GM12891 (cell line): ENCODE results near the gene SNX30.

Source experiments
- POLR2A ChIP-seq: IDR thresholded peaks from 2 replicates; pipeline ENCODE4 v1.6.1; 2011; ENCODE audit warnings: low read depth, low read length, control low read depth
- POLR2AphosphoS5 ChIP-seq: IDR thresholded peaks from 2 replicates; pipeline ENCODE4 v1.6.1; 2011; ENCODE audit warnings: low read depth, low read length, control low read depth
- SPI1 ChIP-seq: IDR thresholded peaks from 2 replicates; pipeline ENCODE4 v1.6.1; 2011; ENCODE audit warnings: low read depth, low read length, control low read depth
- TAF1 ChIP-seq: IDR thresholded peaks from 2 replicates; pipeline ENCODE4 v1.6.1; 2011; ENCODE audit warnings: low read depth, low read length, control low read depth

DNA sequence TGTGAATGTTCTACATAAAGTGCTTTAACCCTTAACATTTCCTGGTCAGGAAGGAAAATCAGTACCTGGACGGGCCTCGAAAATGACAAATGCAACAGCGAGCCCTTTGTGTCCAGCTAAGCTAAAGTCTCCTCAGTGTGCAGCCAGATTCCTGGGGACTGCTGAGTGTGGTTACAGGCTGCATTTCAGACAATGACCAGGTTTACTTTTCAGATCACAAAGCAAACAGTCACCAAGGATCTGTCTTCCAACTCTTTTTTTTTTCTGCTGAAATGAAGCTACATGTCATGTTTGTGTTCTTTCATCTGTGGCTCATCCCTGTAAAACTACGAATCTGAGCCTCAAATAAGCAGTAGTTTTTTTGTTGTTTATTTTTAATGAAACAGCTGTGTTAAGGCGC, 119.4 kb downstream of the SNX30 start:
- TF ChIP-seq POLR2AphosphoS5 = no peak
- no peak for TF ChIP-seq TAF1
- no peak for TF ChIP-seq POLR2A
- TF ChIP-seq SPI1 = no peak
